ENCODE data around the gene SERPINA12. TPM values are rescaled to one million over a fixed set of nuclear protein-coding genes. Genes with fewer than 3 reads are reported as not detected.

SERPINA12 gene
- total and polyA plus RNA-seq, 2 of the 13 experiments (the other 11 are each of a cell fraction or from before 2014, with no cell fraction given): 0.08 TPM; not detected in 1

- Histone ChIP-seq H3K9me3 (ENCODE audit: low read length) (no peaks in the 10 kb centered on the region), H3K27ac (ENCODE audit: extremely low read length, insufficient read depth, low read length) (peak overlapping the region; percentile 64), H3K27me3 (ENCODE audit: control insufficient read depth in 1 of 2, insufficient read depth in 2 of 2, low read length in 2 of 2) (no peaks in the 10 kb centered on the region), H3K36me3 (replicated peaks in 1 of 2; ENCODE audit: control insufficient read depth in 1 of 2, insufficient read depth in 2 of 2, low read length in 2 of 2) (no peaks in the 10 kb centered on the region), H3K4me2 (ENCODE audit: low read depth, low read length) (peak overlapping the region; percentile 71), H3K4me1 (ENCODE audit: insufficient read depth, low read length) (peaks cover 75% of the 10 kb centered on the region), H2AFZ (ENCODE audit: low read length) (no peak overlapping the region), H3K4me3 (replicated peaks in 1 of 3; ENCODE audit: insufficient read depth in 1 of 3, low read depth in 2 of 3, low read length in 3 of 3) (peak overlapping the region in 1 of 3 experiments; percentile 40; a peak in 2 of 6 replicates), H4K20me1 (ENCODE audit: insufficient read depth, low read length) (no peaks in the 10 kb centered on the region), H3K9ac (ENCODE audit: insufficient read depth, low read depth, low read length) (0 out of 2 replicates have a peak overlapping the region, but pooled peaks have one; percentile 3), H3K79me2 (ENCODE audit: insufficient read depth, low read length) (no peaks in the 10 kb centered on the region)
- FAIRE-seq (peak; percentile 97), DNase-seq (ENCODE audit: low spot score) (peak; percentile 95), ATAC-seq (peak; percentile 97)
- in situ Hi-C loops (cut with HindIII; ENCODE audit: extremely low pct_ligation_motif_present, low pct_unique_long_range_greater_than_20kb): no loop called here
- 8% methylated on average over 7 of the region's 7 CpGs for WGBS (ENCODE audit: low lambda C conversion rate)
- no TSS peak for BruUV-seq (replicated peaks)
- CTCF ChIA-PET (ENCODE audit: low intra/inter-chr PET ratio, low total read pairs): interaction anchor here (1.7 kb wide), 1 partner anchor 15 kb away, joined by 4 read pairs; no protein-coding TSS in a partner anchor
- intact Hi-C loops (cut with micrococcal nuclease; ENCODE audit: unreplicated experiment): no loop called here
- POLR2A ChIA-PET: interaction anchor here (0.8 to 1.9 kb wide), 23 partner anchors 11 to 229 kb away, joined by 3 to 20 read pairs (median 5); partner anchors contain the start of genes SERPINA1, SERPINA10, SERPINA11 and SERPINA3
- TF ChIP-seq IRF9 (CRISPR knock-in tag; IDR thresholded peaks at IDR 0.05; ENCODE audit: borderline replicate concordance) (no peak), HIC2 (CRISPR knock-in tag; IDR thresholded peaks at IDR 0.05; ENCODE audit: low read depth) (no peak), PHF21A (CRISPR knock-in tag; IDR thresholded peaks at IDR 0.05) (peak; percentile 95), FOSL2 (CRISPR knock-in tag; IDR thresholded peaks at IDR 0.05) (peak; percentile 70), HMGXB3 (CRISPR knock-in tag; IDR thresholded peaks at IDR 0.05; ENCODE audit: borderline replicate concordance) (0 out of 2 replicates have a peak, but pooled peaks have one; percentile 45), ZUFSP (CRISPR knock-in tag; IDR thresholded peaks at IDR 0.05; ENCODE audit: borderline replicate concordance) (no peak), CHCHD3 (CRISPR knock-in tag; IDR thresholded peaks at IDR 0.05) (no peak), FOXA1 (IDR thresholded peaks at IDR 0.05) (no peak), FOXA1 (CRISPR knock-in tag; IDR thresholded peaks at IDR 0.05) (peak; percentile 88), NFKBIZ (CRISPR knock-in tag; IDR thresholded peaks at IDR 0.05) (no peak; the same call in 1 of the 2 replicates), NR3C1 (CRISPR knock-in tag; IDR thresholded peaks at IDR 0.05) (no peak)
Observed at GRCh38 chr14:94522115-94522724, 13.0 kb upstream of the SERPINA12 start.

All from HepG2 (cell line).